ENCODE data around the gene FHIT. TPM values are rescaled to one million over a fixed set of nuclear protein-coding genes. Genes with fewer than 3 reads are reported as not detected.

Gene FHIT
- total and polyA plus RNA-seq, 10 of the 15 experiments (the other 5 are each of a cell fraction or from before 2014, with no cell fraction given) = 4.2 to 14.9 (median 9.4) TPM

- CTCF ChIA-PET = no interaction called here
- POLR2A ChIA-PET = no interaction called here
- 72% methylated on average over 4 of the region's 4 CpGs for WGBS (ENCODE audit: insufficient coverage, insufficient replicate concordance, low lambda C conversion rate, missing lambda C conversion rate)
- RAD21 ChIA-PET (ENCODE audit: unreplicated experiment) = no interaction called here
- Histone ChIP-seq H3K27me3 (replicated peaks in 1 of 2; ENCODE audit: control insufficient read depth in 2 of 2, insufficient read depth in 2 of 2, low read length in 1 of 2) (no peaks in the 10 kb centered on the region), H3K4me2 (ENCODE audit: control insufficient read depth, insufficient read depth) (no peak overlapping the region), H3K4me3 (no peak overlapping the region), H3K9ac (ENCODE audit: control insufficient read depth, insufficient read depth, low read length) (no peak overlapping the region), H3K27ac (ENCODE audit: control insufficient read depth, insufficient read depth) (no peak overlapping the region), H3K36me3 (ENCODE audit: control insufficient read depth in 2 of 2, insufficient read depth in 2 of 2, low read length in 1 of 2) (no peaks in the 10 kb centered on the region), H3K9me3 (replicated peaks; ENCODE audit: control insufficient read depth, insufficient read depth, low read length) (no peaks in the 10 kb centered on the region), H3K4me1 (ENCODE audit: control insufficient read depth, insufficient read depth, low read length) (no peaks in the 10 kb centered on the region), H3K79me2 (ENCODE audit: control insufficient read depth, insufficient read depth, low read length) (no peaks in the 10 kb centered on the region), H2AFZ (ENCODE audit: control insufficient read depth, low read depth, low read length) (no peak overlapping the region), H4K20me1 (ENCODE audit: control insufficient read depth, insufficient read depth) (no peaks in the 10 kb centered on the region)
- no peak for FAIRE-seq
- TF ChIP-seq, protein P1, sequence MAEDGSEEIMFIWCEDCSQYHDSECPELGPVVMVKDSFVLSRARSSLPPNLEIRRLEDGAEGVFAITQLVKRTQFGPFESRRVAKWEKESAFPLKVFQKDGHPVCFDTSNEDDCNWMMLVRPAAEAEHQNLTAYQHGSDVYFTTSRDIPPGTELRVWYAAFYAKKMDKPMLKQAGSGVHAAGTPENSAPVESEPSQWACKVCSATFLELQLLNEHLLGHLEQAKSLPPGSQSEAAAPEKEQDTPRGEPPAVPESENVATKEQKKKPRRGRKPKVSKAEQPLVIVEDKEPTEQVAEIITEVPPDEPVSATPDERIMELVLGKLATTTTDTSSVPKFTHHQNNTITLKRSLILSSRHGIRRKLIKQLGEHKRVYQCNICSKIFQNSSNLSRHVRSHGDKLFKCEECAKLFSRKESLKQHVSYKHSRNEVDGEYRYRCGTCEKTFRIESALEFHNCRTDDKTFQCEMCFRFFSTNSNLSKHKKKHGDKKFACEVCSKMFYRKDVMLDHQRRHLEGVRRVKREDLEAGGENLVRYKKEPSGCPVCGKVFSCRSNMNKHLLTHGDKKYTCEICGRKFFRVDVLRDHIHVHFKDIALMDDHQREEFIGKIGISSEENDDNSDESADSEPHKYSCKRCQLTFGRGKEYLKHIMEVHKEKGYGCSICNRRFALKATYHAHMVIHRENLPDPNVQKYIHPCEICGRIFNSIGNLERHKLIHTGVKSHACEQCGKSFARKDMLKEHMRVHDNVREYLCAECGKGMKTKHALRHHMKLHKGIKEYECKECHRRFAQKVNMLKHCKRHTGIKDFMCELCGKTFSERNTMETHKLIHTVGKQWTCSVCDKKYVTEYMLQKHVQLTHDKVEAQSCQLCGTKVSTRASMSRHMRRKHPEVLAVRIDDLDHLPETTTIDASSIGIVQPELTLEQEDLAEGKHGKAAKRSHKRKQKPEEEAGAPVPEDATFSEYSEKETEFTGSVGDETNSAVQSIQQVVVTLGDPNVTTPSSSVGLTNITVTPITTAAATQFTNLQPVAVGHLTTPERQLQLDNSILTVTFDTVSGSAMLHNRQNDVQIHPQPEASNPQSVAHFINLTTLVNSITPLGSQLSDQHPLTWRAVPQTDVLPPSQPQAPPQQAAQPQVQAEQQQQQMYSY (CRISPR knock-in tag; IDR thresholded peaks at IDR 0.05) = no peak
- TF ChIP-seq MEF2A (IDR thresholded peaks at IDR 0.05; ENCODE audit: insufficient read depth, low read depth, low read length) = no peak
- TF ChIP-seq ZNF274 (IDR thresholded peaks at IDR 0.05; ENCODE audit: insufficient read depth, insufficient read length) = no peak
- TF ChIP-seq FOXK2 (IDR thresholded peaks at IDR 0.05) = no peak
- TF ChIP-seq WRNIP1 (IDR thresholded peaks at IDR 0.05; ENCODE audit: borderline replicate concordance, low read depth, low read length) = no peak
- TF ChIP-seq STAT3 (IDR thresholded peaks at IDR 0.05; ENCODE audit: low read depth, low read length) = no peak
- TF ChIP-seq EGR1 (IDR thresholded peaks at IDR 0.05; ENCODE audit: borderline replicate concordance in 1 of 2, low read depth in 2 of 2, low read length in 2 of 2) = no peak
- no peak for TF ChIP-seq PAX5 (IDR thresholded peaks at IDR 0.05; ENCODE audit: borderline replicate concordance, low read depth, low read length)
- TF ChIP-seq EZH2 (IDR thresholded peaks at IDR 0.05; ENCODE audit: borderline replicate concordance, control insufficient read depth, low read depth, low read length) = no peak
- TF ChIP-seq YBX1 (IDR thresholded peaks at IDR 0.05) = no peak
- intact Hi-C loops (cut with micrococcal nuclease; ENCODE audit: unreplicated experiment) (no loop called here), in situ Hi-C loops (cut with MboI) (no loop called here)
- no peak for ATAC-seq
- SMC1A ChIA-PET (ENCODE audit: uncharacterized antibody, unreplicated experiment) = no interaction called here
- BruUV-seq (replicated peaks) = no TSS peak
- DNase-seq (ENCODE audit: low read depth, low spot score) = no peak
These were observed 220.7 kb downstream of the FHIT start for GRCh38 chr3:61030469-61031035.
